Mononuclear cell (primary cell): ENCODE results near the gene DGKE. TPM values are rescaled to one million over a fixed set of nuclear protein-coding genes. Genes with fewer than 3 reads are reported as not detected.

Source experiments
- H3K27me3 ChIP-seq: 2 replicates; pipeline ENCODE4 v1.6.0; 2011; ENCODE audit warnings: low read length, control low read depth; ENCODE audit not compliant: insufficient read depth
- H3K4me1 ChIP-seq: 2 replicates; pipeline ENCODE4 v1.5.1; 2011; ENCODE audit warnings: mild to moderate bottlenecking, low read length, control low read depth; ENCODE audit not compliant: insufficient read depth
- H3K4me3 ChIP-seq: 2 replicates; pipeline ENCODE4 v1.5.1; 2011; ENCODE audit warnings: mild to moderate bottlenecking, low read length, moderate library complexity
- H3K9me3 ChIP-seq: 2 replicates; pipeline ENCODE4 v1.5.1; 2011; ENCODE audit warnings: low read depth, mild to moderate bottlenecking, control low read depth, low read length
- total RNA-seq: library from RNA; depleted of rRNA; stranded (reverse); fragments of >200 nt; gene quantifications from one replicate; pipeline ENCODE4 v1.2.3, GENCODE V29; 2012

DGKE gene
- total RNA-seq, 1 donor: 19.4 TPM

GRCh38 chr17:56885312-56885657 lies 51.3 kb downstream of the DGKE start:
- Histone ChIP-seq H3K9me3 (no peaks in the 10 kb centered on the region), H3K27me3 (no peaks in the 10 kb centered on the region), H3K4me1 (peaks cover 14% of the 10 kb centered on the region), H3K4me3 (no peak overlapping the region)

GRCh38 chr17:56886288-56886731 lies 52.4 kb downstream of the DGKE start:
- Histone ChIP-seq H3K27me3 (no peaks in the 10 kb centered on the region), H3K4me1 (peaks cover 10% of the 10 kb centered on the region), H3K9me3 (no peaks in the 10 kb centered on the region), H3K4me3 (no peak overlapping the region)

GRCh38 chr17:56887105-56887504 lies 53.2 kb downstream of the DGKE start:
- no peaks in the 10 kb centered on the region for H3K9me3 ChIP-seq
- no peak overlapping the region for H3K4me3 ChIP-seq
- no peaks in the 10 kb centered on the region for H3K27me3 ChIP-seq
- peaks cover 10% of the 10 kb centered on the region for H3K4me1 ChIP-seq

GRCh38 chr17:56887552-56888467 lies 53.9 kb downstream of the DGKE start:
- Histone ChIP-seq H3K4me1 (peaks cover 10% of the 10 kb centered on the region), H3K9me3 (no peaks in the 10 kb centered on the region), H3K27me3 (no peaks in the 10 kb centered on the region), H3K4me3 (no peak overlapping the region)

GRCh38 chr17:56890390-56890789 lies 56.4 kb downstream of the DGKE start:
- Histone ChIP-seq H3K9me3 (no peaks in the 10 kb centered on the region), H3K4me3 (no peak overlapping the region), H3K27me3 (no peaks in the 10 kb centered on the region), H3K4me1 (no peaks in the 10 kb centered on the region)

GRCh38 chr17:56890906-56891674 lies 57.1 kb downstream of the DGKE start:
- H3K4me3 ChIP-seq: no peak overlapping the region
- no peaks in the 10 kb centered on the region for H3K4me1 ChIP-seq
- no peaks in the 10 kb centered on the region for H3K9me3 ChIP-seq
- no peaks in the 10 kb centered on the region for H3K27me3 ChIP-seq

GRCh38 chr17:56891751-56892150 lies 57.8 kb downstream of the DGKE start:
- H3K27me3 ChIP-seq: no peaks in the 10 kb centered on the region
- H3K4me1 ChIP-seq: no peaks in the 10 kb centered on the region
- no peaks in the 10 kb centered on the region for H3K9me3 ChIP-seq
- H3K4me3 ChIP-seq: no peak overlapping the region

- Histone ChIP-seq H3K4me1 (peaks cover 1% of the 10 kb centered on the region), H3K27me3 (no peaks in the 10 kb centered on the region), H3K9me3 (no peaks in the 10 kb centered on the region), H3K4me3 (no peak overlapping the region)
These were observed 58.4 kb downstream of the DGKE start for GRCh38 chr17:56892333-56892732.

- H3K27me3 ChIP-seq: no peaks in the 10 kb centered on the region
- H3K4me1 ChIP-seq: peaks cover 10% of the 10 kb centered on the region
- H3K4me3 ChIP-seq: no peak overlapping the region
- no peaks in the 10 kb centered on the region for H3K9me3 ChIP-seq
These were observed 59.6 kb downstream of the DGKE start for GRCh38 chr17:56893503-56893902.

- H3K9me3 ChIP-seq: no peaks in the 10 kb centered on the region
- no peaks in the 10 kb centered on the region for H3K27me3 ChIP-seq
- H3K4me3 ChIP-seq: no peak overlapping the region
- peaks cover 10% of the 10 kb centered on the region for H3K4me1 ChIP-seq
These were observed 61.0 kb downstream of the DGKE start for GRCh38 chr17:56894859-56895455.

- Histone ChIP-seq H3K27me3 (no peaks in the 10 kb centered on the region), H3K4me3 (no peak overlapping the region), H3K9me3 (no peaks in the 10 kb centered on the region), H3K4me1 (peaks cover 10% of the 10 kb centered on the region)
These were observed 62.4 kb downstream of the DGKE start for GRCh38 chr17:56896217-56896967.

- peaks cover 10% of the 10 kb centered on the region for H3K4me1 ChIP-seq
- H3K27me3 ChIP-seq: no peaks in the 10 kb centered on the region
- H3K9me3 ChIP-seq: no peaks in the 10 kb centered on the region
- no peak overlapping the region for H3K4me3 ChIP-seq
These were observed 63.0 kb downstream of the DGKE start for GRCh38 chr17:56896968-56897359.

- Histone ChIP-seq H3K4me3 (no peak overlapping the region), H3K9me3 (no peaks in the 10 kb centered on the region), H3K27me3 (no peaks in the 10 kb centered on the region), H3K4me1 (peaks cover 10% of the 10 kb centered on the region)
These were observed 63.9 kb downstream of the DGKE start for GRCh38 chr17:56897646-56898424.

- no peaks in the 10 kb centered on the region for H3K27me3 ChIP-seq
- H3K4me1 ChIP-seq: peaks cover 16% of the 10 kb centered on the region
- no peak overlapping the region for H3K4me3 ChIP-seq
- no peaks in the 10 kb centered on the region for H3K9me3 ChIP-seq
These were observed 64.9 kb downstream of the DGKE start for GRCh38 chr17:56898874-56899273.
